Dermis blood vessel endothelial cell (primary cell): ENCODE measurements around the gene TNFRSF8. TPM values are rescaled to one million over a fixed set of nuclear protein-coding genes. Genes with fewer than 3 reads are reported as not detected.
A peak's percentile ranks its signal among the peaks of the same experiment; 100 is the strongest.

Experiments used
- DNase-seq: peaks from one replicate; pipeline ENCODE4 v3.0.0; 2010
- total RNA-seq: library from RNA; depleted of rRNA; stranded (reverse); fragments of >200 nt; gene quantifications from 2 replicates; pipeline ENCODE4 v1.2.3, GENCODE V29; 2014

Gene TNFRSF8
- total RNA-seq, 1 donor from 2014 or later = 0.34 TPM

DNA sequence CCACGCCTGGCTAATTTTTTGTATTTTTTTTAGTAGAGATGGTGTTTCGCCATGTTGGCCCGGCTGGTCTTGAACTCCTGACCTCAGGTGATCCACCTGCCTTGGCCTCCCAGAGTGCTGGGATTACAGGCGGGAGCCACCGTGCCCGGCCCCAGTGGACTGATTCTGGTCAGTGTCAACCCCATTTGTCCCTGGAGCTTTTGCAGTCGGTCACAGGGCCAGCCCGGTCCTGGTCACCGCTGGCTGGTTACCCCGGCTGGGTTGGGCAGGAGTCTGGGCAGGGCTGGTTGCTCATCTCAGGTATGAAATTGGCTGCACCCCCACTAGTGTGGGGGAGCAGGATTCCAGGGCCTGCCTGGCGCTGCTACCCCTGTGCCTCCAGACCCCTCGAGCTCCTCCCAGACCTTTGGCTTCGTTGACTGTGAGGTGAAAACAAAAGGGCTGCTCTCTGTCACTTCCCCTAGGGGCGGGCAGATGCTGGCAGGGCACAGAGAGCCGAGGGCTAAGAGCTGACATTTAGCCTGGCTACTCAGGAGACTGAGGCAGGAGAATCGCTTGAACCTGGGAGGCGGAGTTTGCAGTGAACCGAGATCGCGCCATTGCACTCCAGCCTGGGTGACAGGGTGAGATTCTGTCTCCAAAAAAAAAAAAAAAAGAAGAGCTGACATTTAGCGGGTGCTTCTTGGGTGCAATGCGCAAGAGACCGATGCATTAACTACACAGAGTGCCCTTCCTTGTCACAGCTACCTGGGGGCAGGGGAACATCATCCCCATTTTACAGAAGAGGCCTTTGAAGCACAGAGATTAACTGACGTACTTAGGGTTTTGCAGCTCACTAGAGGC, 114.3 kb downstream of the TNFRSF8 start:
- peak; percentile 44 for DNase-seq

GRCh38 chr1:12177999-12178441, 114.9 kb downstream of the TNFRSF8 start:
- peak; percentile 87 for DNase-seq

- no peak for DNase-seq
Measured at GRCh38 chr1:12178511-12178910, 115.4 kb downstream of the TNFRSF8 start.

DNA sequence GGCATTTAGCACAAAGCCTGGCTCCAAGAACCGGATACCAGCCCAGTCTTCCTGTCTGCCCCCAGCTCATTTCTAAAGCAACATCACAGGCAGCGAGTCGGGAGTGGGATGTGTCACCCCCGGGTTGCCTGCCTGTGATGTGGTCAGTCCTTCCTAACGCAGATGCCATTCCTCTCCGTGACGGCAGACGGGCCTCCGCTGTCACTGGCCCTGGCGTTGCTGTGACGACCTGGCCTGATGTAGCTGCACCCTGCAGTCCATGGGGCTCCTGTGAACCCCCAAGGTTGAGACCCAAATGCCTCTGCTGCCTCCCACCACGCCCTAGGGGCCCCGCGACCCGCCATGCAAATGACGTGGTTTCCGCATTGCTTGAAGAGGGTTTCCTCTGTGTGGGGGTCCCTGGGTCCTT, 116.0 kb downstream of the TNFRSF8 start:
- DNase-seq = peak; percentile 86

DNA sequence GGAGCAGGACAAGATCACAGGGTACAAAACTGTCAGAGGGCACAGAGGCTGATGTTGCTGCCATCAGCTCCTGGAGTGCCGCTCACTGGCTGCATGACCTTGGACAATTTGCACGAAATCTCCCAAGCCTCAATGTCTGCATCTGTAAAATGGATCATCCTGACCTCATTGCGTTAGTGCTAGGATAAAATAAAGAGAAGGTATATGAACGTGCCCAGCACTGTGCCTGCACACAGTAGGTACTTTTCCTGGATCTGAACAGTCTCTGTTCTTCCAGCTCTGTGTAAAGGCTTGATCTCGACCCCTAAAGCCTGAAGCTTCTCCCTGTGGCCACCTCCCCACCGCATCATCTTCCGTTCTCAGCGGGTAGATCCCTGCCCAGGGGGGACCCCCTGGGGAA, 116.6 kb downstream of the TNFRSF8 start:
- no peak for DNase-seq

DNA sequence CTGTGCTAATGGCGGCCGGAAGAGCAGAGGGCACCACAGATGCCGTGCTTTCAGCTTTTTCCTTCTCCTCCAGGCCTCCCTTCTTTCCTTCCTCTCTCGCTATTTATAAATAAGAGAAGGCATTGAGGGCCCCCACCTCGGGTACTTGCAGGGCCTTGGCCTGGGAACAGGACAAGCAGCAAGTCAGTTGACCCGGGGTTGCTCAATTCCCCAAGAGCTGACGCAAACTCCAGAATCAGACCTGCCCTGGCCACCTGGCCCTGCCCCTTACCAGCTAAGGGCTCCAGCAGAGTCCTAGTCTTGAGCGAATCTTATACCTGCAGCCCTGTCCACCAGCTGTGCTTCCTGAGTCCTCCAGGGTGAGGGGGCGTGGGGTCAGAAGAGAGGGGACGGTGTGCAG, 117.2 kb downstream of the TNFRSF8 start:
- no peak for DNase-seq

DNA sequence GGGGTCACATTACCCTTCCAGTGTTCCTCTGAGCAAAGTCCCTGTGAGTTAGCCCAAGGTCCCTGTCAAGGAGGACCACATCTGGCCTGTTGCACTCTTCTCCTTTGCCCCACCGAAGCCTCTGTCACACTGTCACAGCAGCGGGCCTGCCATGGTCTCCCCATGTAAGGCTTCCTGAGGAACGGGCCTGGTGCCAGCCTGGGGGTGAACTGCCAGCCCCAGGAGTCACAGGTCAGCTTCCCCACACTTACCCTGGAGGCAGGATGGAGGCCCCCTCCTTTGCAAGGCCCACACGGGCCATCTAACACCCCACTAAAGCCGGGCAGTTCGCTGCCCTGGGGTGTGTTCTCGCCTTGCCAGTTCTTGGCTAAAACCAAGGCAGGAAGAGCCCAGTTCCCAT, 117.8 kb downstream of the TNFRSF8 start:
- DNase-seq = no peak

GRCh38 chr1:12181568-12181967, 118.5 kb downstream of the TNFRSF8 start:
- DNase-seq = no peak

GRCh38 chr1:12182410-12182984, 119.4 kb downstream of the TNFRSF8 start:
- DNase-seq = no peak

DNA sequence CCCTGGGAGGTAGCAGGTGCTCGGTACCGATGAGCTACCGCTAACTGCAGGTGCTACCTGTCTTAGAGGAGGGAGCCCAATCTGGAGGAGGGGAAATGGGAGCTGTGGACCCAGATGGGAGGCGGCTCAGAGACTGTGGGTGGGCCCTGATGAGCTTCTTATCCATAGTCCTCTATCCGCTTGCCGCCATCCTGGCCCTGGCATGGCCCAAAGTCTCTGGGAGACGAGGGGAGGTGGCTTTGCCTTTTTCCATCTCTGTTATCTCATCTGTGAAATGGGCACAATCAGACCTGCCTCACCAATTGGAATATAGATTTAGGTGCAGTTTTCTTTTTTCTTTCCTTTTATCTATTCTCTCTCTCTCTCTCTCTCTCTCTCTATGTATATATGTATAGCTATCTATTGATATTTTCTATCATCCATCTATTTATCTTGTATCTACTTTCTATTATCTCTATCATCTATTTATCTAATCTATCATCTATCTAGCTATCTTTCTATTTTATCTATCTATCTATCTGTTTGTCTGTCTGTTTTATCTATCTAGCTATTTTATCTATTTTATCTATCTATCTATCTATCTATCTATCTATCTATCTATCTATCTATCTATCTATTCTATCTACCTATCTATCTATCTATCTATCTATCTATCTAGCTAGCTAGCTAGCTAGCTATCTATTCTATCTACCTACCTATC, 120.1 kb downstream of the TNFRSF8 start:
- DNase-seq = no peak

DNA sequence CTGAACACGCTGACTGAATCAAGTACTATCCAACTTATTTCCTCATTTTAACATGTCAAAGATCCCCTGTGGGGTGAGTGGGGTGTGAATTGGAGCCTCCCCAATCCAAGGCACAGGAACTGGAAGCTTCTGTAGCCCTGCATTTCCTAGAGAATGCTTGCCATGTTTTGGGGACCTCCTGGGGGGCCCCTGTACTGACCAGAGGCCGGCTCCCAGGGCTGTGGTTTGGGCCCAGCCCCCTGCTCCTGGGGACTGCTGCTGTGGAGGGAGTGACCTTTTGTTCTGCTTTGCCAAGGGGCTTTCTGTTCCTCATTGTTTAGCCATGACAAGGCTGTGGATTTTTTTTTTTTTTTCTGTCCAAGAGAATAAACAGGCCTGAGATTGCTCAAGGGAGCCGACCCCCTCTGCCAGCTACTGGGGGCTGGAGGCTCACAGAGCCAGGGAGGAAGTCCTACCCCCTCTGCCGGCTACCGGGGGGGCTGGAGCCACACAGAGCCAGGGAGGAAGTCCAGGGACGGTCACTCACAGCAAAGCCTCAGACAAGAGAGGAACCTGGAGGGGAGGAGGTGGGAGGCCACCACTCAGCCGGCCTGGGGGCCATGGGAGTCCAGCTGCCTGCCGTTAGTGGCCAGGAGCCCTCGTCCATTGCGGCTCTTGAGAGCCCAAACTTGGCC, 121.0 kb downstream of the TNFRSF8 start:
- DNase-seq = peak; percentile 89

DNA sequence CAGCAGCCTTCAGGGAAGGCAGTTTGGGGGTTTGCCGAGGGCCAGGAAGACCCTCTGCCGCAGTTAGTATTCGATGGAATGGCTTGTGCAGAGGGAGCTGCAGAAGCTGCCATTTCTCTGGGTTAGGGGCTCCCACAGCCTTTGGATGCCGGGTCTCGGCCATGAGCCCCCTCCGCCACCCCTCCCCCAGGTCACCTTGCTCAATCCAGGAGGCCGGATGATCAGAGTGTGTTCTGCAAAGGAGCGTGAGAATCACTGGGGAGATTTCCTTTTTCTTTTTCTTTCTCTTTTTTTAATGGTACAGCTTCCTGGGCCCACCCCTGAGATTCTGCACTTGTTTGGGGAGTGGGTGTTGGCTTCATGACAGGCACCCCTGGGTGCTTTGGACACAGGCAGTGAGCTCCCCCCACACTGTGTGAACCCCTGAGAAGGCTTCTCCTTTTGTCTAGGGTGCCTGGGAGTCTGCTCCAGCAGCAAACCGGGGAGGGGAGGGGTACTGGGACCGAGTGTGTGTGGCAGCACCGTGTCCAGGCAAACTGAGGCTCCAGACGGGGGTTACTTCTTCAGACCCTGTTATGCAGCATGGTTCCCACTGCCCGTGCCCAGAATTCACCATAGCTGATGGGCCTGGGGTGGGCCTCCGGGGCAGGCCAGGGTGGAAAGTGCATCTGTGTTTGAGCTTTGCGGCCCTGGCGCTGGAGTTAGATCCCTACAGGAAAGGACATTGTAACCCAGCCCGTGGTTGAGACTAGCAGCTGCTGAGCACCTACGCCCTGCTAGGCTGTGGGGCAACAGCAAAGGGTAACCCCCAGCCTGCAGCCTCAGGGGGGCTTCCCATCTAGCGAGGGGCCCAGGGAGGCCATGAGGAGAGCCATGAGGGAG, 122.2 kb downstream of the TNFRSF8 start:
- peak; percentile 40 for DNase-seq

DNA sequence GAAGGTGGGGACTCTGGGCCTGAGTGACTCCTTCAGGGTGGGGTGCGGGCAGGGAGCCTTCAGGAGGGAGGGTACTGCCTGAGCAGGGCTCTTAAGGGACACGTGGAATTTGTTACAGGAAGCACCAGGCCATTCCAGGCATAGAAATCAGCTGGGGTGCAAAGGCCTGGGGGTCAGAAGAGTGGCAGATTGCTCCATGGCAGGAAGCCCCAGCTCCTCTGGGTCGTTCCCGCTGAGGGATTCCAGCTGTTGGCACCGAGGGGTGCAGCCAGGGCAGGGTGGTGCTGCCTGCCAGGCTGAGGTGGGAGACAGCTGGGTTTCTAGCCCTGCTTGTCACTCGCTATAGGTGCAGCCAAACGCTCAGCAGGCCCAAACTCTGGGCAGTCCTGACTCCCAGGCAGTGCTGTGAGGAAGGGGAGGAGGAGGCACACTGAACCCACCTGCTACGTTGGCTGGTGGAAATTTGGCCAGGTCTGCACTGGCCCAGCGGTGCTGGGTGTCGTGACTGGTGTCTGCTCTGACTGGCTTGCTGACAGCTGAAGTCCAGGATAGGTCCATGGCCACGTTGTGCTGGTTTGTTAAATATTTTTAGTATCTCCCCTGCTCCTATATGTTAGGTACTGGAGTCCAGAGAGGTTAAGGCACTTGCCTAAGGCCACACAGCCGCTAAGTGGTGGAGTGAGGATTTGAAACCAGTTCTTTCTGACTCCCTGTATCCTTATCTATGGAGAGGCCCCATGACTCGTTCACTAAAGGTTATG, 123.0 kb downstream of the TNFRSF8 start:
- DNase-seq = peak; percentile 35

DNA sequence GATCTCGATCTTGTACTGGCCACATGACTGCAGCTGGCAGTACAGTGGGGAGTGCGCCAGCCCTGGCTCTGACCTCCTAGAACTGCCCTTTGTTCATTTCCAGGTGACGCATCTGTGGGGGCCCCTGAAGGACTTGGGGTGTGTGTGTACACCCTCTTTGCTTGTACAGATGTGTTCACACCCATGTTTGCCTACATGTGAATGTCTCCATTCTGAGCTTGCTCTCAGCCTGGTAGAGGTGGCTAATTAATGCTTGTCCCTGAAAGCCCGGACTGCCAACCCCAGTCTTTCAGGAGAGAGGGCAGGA, 123.5 kb downstream of the TNFRSF8 start:
- DNase-seq = no peak

DNA sequence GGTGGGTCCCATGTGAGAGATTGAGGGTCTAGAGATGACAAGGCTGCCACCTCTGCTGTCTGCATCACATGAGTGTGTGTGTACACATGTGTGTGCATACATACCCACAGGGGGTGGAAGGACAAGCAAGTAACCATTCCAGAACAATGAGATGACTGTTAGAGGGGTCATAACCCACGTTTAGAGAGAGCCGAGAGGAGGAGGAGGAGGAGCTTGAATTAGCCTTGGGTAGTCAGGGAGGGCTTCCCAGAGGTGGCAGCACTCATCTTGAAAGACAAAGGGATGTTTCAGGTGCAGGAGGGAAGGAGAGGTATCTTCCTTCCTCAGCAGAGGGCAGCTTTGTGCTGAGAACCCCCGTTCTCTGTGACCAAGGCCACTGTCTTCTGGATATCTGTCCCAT, 125.0 kb downstream of the TNFRSF8 start:
- DNase-seq = no peak

DNA sequence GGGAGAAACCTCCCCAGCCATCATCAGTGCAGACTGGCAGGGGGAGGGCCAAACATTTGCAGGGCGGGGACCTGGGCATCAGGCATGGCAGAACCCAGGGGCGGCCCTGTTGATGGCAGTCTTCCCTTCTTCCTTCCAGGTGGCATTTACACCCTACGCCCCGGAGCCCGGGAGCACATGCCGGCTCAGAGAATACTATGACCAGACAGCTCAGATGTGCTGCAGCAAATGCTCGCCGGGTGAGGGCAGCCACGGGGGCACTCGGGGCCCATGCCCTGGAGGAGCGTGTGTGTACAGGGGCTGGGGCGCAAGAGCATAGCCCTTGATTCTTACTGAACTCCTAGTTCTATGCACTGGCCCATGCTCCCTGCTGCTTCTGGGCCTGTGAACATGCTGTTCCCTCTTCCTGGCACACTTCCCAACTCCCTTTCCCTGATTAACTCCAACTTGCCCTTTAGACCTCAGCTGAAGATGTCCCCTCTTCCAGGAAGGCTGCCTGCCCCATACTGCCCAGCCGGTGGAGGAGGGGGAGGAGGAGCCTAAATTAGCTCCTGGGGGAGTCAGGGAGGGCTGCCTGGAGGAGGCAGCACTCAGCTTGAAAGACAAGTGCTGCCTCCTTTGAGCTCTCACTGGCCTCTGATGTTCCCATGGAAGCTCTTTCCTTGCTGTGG, 125.7 kb downstream of the TNFRSF8 start:
- DNase-seq = no peak

DNA sequence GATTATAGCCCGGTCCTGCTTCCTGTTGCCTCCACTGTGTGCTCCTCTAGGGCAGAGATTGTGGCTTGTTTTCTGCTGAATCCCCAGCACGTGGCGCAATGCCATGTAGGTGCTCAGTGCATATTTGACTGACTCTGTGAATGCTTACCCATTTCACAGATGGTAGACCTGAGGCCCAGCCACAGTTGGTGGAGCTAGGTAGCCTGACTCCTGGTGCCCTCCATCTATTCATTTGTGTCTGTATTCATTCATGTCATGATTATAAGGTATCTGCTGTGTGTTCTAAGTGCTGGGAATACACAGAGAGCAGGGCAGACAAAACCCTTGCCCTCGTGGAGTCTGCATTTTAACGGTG, 126.2 kb downstream of the TNFRSF8 start:
- DNase-seq = no peak

GRCh38 chr1:12191242-12192032, 128.3 kb downstream of the TNFRSF8 start:
- no peak for DNase-seq
